GM20000 (cell line): ENCODE measurements around the gene ACADL.
"Not testable (repeated sequence)": the region's sequence is repeated elsewhere in the genome, so short reads cannot be mapped to it uniquely, and the experiment has no call there.

Experiments
- DNase-seq: peaks from one replicate; pipeline ENCODE4 v3.0.0; 2012; ENCODE audit warnings: low spot score
- CTCF ChIP-seq: IDR thresholded peaks from 2 replicates; pipeline ENCODE4 v1.5.1; 2012; ENCODE audit warnings: mild to moderate bottlenecking, control low read depth; ENCODE audit errors: extremely low read depth, missing control alignments

ACADL gene

GRCh38 chr2:210190345-210190744 lies 34.9 kb downstream of the ACADL start:
- TF ChIP-seq CTCF: no peak
- no peak for DNase-seq

DNA sequence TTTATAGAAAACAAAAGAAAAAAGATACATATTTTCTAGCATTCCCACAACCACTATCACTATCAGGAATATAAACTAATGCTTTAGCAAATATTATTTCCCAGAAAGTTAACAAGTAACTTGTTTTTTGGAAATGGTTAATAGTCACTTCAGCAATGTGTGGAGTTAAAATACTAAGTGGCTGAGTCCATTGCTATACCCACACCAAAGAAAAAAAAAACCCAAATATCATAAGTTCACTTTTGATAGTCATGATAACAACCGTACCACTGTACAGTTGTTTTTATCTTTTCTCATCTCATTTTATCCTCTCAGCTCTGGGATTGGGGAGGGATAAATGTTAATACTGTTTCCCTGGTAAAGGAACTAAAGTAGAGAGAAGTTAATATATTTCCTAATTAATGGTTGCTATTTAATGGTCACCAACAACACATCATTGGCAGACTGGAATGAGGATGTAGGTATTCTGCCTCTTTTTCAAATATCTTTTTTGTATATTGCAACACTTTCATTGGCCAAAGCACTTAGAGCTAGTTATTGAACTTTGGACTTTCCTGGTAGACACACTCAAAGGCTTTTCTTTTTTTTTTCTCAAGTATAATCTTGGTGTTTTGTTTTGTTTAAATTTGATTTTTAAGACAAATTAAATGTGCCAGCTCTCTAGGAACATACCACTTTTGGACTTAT lies 35.7 kb downstream of the ACADL start:
- DNase-seq: no peak
- no peak for TF ChIP-seq CTCF

DNA sequence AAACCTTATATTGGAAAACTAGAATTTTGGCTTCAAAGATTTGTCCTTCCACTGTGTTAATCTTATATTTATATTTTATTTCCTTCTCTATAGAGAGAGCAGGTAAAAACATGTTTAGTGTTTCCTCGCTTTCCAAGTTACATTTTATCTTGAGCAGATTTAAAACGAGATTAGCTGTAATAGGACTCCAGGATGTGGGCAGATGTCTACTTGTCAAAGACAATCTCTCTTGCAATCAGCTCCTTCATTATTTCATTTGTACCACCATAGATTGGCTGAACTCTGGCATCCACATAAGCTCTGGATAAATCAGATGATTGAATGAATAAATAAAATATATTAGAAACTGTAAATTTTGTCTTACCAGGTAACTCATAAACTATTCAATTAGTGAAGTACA lies 36.5 kb downstream of the ACADL start:
- no peak for DNase-seq
- TF ChIP-seq CTCF: no peak

DNA sequence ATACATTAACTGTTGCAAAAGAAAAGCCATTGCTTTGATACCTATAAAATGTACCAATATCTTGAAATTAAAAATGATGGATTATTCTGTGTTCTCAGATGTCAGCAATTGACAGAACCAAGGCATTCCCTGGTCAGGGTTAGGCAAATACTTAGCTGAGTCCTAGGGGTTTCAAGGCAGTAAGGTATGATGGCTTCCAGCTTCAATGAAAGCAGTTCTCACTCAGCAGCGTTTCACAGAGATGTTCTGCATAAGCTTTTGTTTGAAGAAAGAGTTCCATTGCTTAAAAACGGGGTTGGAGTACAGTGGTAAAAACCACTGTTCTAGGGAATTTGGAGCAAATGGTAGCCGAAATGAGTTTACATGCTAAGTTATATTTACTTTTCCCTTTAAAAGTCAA lies 37.1 kb downstream of the ACADL start:
- no peak for TF ChIP-seq CTCF
- DNase-seq: no peak

DNA sequence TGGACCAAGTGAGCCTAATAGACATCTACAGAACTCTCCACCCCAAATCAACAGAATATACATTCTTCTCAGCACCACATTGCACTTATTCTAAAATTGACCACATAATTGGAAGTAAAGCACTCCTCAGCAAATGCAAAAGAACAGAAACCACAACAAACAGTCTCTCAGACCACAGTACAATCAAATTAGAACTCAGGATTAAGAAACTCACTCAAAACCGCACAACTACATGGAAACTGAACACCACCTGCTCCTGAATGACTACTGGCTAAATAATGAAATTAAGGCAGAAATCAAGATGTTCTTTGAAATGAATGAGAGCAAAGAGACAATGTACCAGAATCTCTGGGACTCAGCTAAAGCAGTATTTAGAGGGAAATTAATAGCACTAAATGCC lies 41.3 kb downstream of the ACADL start:
- DNase-seq: not testable (repeated sequence)

- DNase-seq: not testable (repeated sequence)
Measured at GRCh38 chr2:210181606-210182088, 43.6 kb downstream of the ACADL start.

- DNase-seq: not testable (repeated sequence)
Measured at GRCh38 chr2:210181033-210181605, 44.1 kb downstream of the ACADL start.

DNA sequence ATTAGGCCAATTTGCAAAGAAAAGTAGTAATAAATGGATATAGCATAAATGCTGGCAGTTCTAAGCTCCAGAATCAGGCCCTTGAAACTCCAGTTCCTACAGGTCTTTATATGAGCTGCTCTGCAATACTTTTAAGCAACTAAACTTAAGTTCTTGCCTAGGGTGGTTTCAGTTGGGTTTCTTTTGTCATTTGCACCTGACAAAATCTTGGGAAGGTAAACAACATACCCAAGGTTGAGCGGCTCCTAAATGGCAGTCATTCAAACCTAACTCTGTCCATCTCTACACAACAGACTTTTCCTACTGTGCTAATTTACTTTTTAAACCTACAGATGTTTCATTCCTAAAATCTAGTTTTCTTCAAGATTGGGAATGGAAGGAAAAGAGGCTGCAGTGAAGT lies 44.8 kb downstream of the ACADL start:
- TF ChIP-seq CTCF: no peak
- no peak for DNase-seq

- no peak for DNase-seq
- TF ChIP-seq CTCF: no peak
Measured at GRCh38 chr2:210179351-210179990, 45.8 kb downstream of the ACADL start.
